CD1c-positive myeloid dendritic cell (primary cell): ENCODE results near the gene PPOX.

ENCODE experiments used
- DNase-seq: peaks from one replicate; pipeline ENCODE4 v3.0.0-alpha.2; 2016; ENCODE audit errors: extremely low spot score

Gene PPOX

DNA sequence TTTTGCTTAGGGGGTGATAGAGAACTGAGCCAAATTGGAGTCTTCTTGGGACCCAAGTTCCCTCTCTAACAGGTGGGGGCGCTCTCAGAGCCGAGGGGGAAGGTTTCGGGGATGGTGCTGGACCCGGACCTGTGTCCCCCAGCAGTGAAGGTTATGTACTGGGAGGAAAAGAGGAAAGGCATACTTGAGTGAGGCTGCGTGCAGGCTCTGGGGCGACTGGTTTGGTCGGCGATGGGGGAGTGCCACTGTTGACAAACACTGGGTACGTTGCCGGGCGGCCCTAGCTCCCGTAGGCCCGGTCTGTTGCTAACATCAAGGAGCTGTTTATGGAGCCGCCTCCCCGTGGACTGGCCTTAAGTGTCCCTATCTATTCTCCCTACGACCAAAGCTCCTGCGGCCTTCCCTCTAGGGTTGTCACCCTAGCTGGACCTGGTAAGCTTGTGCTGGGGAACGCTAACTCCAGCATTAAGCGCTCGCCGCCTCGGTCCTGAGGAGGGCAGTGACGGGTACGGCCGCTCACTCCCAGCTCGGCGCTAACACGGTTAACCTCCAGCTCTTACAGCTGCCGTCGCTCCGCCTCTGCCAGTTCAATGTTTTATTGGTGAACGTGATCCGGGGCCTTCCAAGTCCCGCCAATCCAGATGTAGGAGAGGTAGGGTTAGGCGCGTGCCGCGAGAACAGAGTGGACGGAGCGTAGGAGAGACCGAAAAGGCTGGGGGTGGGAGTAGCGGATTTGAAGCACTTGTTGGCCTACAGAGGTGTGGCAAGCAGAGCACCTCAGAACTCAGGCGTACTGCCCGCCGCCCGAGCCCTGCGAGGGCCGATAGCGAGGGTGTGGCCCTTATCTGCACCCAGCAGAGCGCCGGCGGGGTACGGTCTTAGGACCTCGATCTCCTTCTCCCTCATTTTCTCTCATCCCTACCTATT lies at the start of gene PPOX:
Gene PPOX (plus strand): TSS at position 685 of the 927 bp plus-strand sequence. CDS start 422 bp downstream, outside the sequence.
- DNase-seq, result peak; percentile 97

DNA sequence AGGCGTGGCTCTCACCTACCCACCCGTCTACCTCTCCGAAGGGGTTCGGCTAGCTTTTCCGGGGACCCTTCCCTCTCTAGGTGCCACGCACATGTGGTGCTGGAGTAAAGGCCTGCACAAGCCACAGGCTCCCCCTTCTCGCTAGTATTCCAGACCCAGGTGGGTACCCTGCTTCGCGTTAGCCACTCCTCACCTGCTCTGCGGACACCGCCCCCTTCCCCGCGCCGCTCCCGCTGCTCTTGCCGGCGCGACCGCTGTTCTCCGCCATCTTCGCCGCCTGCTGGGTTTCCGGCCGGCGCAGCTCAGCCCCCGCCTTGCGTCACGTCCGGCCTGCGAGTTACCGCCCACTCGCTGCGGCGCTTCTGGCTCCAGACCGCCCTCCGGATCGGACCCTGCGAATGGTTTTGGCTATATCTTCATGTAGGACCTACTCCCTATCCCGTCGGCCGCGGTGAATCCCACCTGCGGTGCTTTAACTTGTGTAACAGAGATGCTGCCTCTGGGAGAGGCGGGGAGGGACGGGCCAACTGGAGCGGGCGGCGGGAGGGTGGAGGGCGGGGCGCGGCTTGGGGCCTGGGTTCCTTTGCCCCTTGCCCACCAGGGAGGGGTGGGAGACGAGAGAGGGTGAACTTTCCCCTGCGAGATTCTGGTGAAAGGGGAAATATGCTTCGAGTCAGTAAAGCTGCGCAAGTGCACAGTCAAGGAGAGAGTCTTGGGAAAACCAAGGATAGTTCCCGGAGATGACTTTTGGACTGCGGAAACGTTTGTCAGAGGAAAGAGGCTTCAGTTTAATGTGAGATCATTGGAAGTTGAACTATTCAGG lies 48.3 kb upstream of the PPOX start, which contains the start of the genes NIT1 and PFDN2:
Gene NIT1 (plus strand): TSS at position 347 of the 823 bp plus-strand sequence. CDS start 72 bp downstream, at position 419.
Gene PFDN2 (minus strand): TSS at position 279 of the 823 bp plus-strand sequence. CDS start 11 bp downstream, at position 268.
- peak; percentile 93 for DNase-seq

- DNase-seq, result peak; percentile 66
Measured at GRCh38 chr1:161119092-161119903, 46.9 kb upstream of the PPOX start.

- peak; percentile 51 for DNase-seq
Measured at GRCh38 chr1:161121042-161121650, 45.1 kb upstream of the PPOX start.

DNA sequence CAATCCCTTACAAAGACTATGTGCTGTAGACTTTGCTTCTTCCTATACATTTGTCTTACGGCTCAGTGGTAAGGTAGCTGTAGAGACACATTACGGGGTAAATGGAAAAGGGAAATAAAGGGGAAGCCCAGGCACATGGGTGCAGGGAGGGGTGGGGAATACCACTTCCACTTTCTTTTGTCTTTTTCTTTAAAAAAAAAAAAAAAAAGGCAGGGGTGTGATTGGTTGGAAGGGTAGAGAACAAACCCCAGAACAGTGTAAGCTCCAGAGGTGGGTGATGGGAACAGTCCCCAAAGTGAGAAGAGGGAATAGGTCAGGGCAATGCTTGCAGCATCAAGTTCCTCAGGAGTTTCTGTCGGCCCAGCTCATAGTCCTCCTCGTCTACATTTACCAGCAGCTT lies 44.4 kb upstream of the PPOX start:
- DNase-seq, result peak; percentile 68

DNA sequence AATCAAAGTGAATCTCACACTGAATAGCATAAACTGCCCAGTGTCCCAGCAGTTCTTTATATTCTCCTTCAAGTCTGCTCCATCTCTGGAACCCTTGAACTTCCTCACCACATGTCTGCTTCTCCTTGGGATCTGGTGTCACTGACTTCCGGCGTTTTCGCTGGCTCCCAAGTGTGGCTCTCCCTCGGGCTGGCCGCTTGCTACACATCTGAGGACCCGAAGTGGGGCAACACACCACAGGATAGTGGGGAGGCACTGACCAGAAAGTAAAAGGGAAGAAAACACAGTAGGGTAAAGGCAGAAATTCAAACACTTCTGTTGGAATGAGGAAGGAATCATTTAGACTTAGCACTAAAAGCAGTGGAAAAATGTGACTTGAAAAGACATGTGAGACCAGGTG lies 43.3 kb upstream of the PPOX start:
- DNase-seq, result no peak

DNA sequence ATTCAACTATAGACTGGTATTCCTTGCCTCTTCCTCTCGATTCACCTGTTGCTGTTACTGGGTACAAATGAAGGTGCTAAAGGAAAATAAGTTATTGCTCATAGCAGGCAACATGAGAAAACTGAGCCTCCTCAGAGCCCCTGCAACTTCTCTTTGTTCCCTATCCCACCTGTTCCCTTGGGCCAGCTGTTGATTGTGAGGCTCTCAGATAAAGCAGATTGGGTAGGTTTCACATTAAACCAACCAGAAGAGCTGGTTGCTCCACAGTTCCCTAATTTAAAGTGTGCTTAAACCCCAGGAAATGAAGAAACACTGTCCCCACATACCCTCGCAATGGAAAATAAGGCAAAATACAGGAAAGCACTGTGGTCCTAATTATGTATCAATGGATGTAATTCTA lies 38.6 kb upstream of the PPOX start:
- DNase-seq, result peak; percentile 27

GRCh38 chr1:161128591-161129420 lies 37.4 kb upstream of the PPOX start:
- no peak for DNase-seq

DNA sequence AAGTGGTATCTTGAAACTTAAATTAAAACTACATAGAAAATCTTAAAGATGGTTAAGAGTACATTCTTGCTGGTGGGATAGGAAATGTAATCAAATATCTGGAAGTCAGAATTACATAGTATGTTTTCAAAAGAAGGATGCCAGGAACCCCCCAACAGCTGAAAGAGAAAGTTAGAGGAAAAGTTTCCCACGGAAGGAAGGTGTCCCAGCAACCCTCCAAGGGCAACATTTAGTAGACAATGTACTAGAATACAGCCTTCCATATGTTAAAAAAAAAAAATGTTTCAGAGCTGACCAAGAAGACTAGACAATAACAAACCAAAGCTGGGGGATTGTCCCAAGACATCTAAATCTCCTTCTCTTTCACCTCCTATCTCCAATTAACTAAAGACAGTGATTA lies 36.0 kb upstream of the PPOX start:
- DNase-seq, result no peak

DNA sequence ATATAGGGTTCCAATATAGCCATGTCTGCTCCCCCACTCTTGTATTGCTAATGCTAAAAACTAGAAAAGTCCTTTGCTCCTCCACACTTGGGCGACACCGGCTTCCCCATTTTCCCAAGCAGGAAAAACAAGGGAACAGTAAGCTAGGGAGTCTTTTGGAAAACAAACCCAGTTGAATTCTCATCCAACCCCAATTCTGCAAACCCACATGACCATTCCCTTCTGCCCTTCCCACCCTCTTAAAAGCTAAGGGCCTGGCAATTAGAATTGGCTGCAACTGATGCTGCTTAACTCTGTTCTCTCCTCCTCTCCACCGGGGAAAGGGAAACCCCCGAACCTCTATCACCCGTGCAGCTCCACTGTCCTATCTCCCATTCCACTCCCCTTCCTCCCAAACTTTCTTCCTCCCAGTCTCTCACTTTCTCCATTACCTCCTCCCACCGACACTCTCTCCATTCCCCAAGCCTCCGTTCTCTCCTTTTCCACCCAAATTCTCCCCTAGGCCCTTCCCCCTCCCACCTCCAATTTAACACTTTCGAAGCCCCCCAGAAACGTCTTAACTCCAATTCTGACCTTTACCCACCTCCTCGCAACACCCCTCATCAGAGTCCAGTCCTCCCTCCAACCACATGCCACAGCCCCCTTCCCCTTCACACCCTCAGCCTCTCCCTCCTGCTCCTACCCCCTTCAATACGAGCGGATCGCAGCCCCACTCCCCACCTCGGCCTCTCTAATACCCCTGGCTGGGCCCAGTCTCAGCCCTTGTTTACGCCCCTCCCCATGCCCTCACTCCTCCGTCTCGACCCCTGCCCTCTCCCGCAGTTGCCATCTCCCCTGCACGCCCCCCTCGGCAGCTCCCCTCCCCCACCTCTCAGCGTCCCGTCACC lies 34.5 kb upstream of the PPOX start:
- DNase-seq, result no peak

DNA sequence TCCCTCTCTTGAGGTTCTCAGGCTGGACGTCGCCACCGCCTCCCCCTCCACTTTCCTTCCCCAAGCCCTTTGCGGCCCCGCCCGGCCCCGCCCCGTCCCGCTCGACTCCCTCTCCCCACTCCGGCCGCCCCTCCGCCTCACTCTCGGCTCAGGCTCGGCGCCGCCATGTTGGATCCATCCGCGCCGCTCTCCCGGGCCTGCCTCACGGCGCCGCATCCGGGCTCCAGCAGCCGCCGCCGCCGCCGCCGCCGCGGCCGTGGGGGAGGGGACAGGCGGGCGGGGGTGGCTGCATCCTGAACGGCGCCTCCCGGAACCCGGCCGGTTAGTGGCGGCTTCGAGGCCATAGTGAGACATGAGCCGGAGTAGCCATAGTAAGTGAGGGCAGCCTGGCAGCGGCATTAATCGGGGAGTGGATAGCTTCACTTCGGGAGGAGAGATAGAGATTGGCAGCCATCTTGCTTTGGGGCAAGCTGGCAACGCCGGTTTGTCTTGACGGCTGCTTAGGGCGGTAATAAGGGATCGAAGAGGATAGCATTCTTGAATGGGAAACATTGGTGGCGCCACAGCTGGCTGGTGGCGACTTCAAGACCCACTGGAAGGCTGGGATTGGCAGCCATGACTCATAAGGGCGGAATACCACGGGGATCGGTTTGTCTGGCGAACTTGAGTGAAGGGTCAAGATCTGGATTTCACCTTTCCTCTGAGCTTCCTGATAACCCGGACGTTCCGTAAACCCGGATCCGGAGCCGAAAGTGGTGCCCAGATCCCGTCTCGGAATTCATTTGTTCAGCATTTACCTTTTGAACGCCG lies 33.6 kb upstream of the PPOX start, which contains the start of gene DEDD:
Gene DEDD (minus strand): TSS at position 258 of the 810 bp plus-strand sequence. CDS start 8,205 bp downstream, outside the sequence.
- DNase-seq, result peak; percentile 95

- no peak for DNase-seq
Measured at GRCh38 chr1:161133220-161133740, 32.9 kb upstream of the PPOX start.

DNA sequence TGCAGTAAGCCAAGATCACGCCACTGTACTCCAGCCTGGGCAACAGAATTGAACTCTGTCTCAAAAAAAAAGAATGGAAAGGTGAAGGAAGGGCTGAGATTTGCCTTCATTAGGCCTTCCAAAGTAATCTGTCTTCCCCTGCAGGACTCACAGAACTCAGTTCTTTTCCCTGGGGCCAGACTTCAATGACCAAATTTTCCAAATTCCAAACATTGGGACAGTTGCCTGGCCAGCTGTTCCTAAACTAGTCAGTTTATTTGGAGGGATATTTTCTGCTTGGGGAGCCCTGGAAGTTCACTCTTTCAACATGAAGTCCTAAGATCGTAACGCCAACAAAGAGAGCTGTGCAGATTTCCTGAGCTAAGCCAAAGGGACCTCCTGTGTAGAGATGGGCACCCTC lies 28.3 kb upstream of the PPOX start:
- no peak for DNase-seq

DNA sequence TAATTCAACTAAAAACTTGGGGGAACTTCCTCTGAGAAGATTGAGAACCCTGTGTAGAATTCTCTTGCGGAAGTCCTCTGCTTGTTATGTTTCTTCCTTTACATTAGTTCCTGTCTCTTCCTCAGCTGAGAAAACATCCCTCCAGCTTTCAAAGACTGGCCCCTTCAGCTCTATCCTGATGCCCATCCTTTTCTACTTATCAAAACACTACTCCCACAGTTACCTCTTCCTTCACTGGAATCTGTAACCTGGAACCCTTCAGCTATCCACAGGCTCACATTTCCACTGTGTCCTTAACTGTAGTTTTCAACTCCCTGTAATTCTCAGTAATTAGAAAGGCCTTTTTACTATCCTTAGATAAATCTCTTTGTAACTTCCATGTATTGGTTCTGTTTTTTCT lies 27.8 kb upstream of the PPOX start:
- no peak for DNase-seq

DNA sequence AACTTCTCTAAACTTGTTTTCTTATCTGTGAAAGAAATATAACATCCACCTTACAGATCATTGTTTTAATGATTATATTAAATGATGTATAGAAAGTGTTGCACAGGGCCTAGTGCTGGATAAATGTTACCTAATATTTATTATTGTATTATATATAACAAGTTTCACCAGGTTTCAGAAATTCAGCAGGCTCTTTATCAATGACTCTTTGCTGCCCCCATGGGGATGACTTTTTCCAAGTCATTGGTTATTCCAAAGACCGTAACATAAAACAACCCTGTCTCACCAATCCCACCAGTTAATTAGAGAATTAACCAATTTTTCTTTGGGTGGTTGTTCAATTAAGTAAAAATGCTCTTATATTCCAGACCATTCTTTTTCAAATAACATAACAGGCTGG lies 26.5 kb upstream of the PPOX start:
- peak; percentile 70 for DNase-seq

DNA sequence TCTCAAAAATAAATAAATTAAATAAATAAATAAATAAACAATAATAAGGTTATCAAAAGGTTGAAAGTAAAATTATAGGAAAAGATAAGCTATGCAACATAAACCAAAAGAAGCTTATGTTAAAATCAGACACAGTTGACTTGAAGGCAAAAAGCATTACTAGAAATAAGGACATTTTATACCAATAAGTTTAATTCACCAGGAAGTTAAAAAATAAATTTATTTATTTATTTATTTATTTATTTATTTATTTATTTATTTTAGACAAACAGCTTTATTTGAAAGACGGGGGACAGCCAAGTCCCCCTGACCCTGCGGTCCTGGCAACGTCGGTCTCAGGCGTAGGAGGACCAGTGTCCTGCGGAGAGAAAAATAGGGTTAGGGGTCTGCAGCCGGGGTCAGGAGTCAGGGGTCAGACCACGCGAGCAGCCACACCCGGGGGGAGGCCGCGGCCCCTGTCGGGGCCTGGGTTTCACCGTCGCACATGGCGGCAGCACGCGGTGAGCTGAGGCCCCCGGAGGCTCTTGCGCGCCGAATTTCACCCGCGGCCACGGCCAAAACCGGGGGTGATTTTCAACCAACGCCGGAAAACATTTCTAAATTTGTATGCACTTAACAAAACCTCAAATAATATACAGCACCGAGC lies 25.3 kb upstream of the PPOX start:
- DNase-seq, result no peak

- no peak for DNase-seq
Measured at GRCh38 chr1:161145832-161146231, 20.4 kb upstream of the PPOX start.
